M059J (cell line): ENCODE measurements around the gene OLFML3. TPM values are rescaled to one million over a fixed set of nuclear protein-coding genes. Genes with fewer than 3 reads are reported as not detected.
"Not testable (repeated sequence)": the region's sequence is repeated elsewhere in the genome, so short reads cannot be mapped to it uniquely, and the experiment has no call there.

Source experiments
- DNase-seq: peaks from one replicate; pipeline ENCODE4 v3.0.0-alpha.2; 2012; ENCODE audit warnings: low read depth
- total RNA-seq: library from RNA; depleted of rRNA; stranded (reverse); fragments of >200 nt; shearing (Covaris generic); gene quantifications from 2 replicates; pipeline ENCODE4 v1.2.3, GENCODE V29; 2014

OLFML3 gene
- total RNA-seq, 1 experiment from 2014 or later: 5.2 TPM

- not testable (repeated sequence) for DNase-seq
Measured at GRCh38 chr1:113948151-113948550, 31.1 kb upstream of the OLFML3 start.

- DNase-seq: no peak
Measured at GRCh38 chr1:113949007-113949406, 30.3 kb upstream of the OLFML3 start.

- DNase-seq: no peak
Measured at GRCh38 chr1:113950908-113951307, 28.4 kb upstream of the OLFML3 start.

GRCh38 chr1:113951719-113952118 lies 27.6 kb upstream of the OLFML3 start:
- DNase-seq: no peak

- DNase-seq: no peak
Measured at GRCh38 chr1:113957984-113958383, 21.3 kb upstream of the OLFML3 start.

GRCh38 chr1:113958691-113959090 lies 20.6 kb upstream of the OLFML3 start:
- DNase-seq: no peak

GRCh38 chr1:113963281-113963906 lies 15.9 kb upstream of the OLFML3 start:
- DNase-seq: peak; percentile 18

GRCh38 chr1:113965703-113966412 lies 13.4 kb upstream of the OLFML3 start:
- DNase-seq: no peak

GRCh38 chr1:113972954-113973353 lies 6.3 kb upstream of the OLFML3 start:
- no peak for DNase-seq

- peak; percentile 30 for DNase-seq
Measured at GRCh38 chr1:113975211-113975895, 3.9 kb upstream of the OLFML3 start.

GRCh38 chr1:113976609-113977278 lies 2.5 kb upstream of the OLFML3 start:
- DNase-seq: peak; percentile 47

GRCh38 chr1:113977906-113978305 lies 1.4 kb upstream of the OLFML3 start:
- no peak for DNase-seq

GRCh38 chr1:113980110-113980509 lies 836 bp downstream of the OLFML3 start:
- no peak for DNase-seq

- peak; percentile 72 for DNase-seq
Measured at GRCh38 chr1:113981962-113982931, 3.0 kb downstream of the OLFML3 start.

- DNase-seq: no peak
Measured at GRCh38 chr1:113982949-113983348, 3.7 kb downstream of the OLFML3 start.

- no peak for DNase-seq
Measured at GRCh38 chr1:113983391-113983790, 4.1 kb downstream of the OLFML3 start.

GRCh38 chr1:113983826-113984225 lies 4.6 kb downstream of the OLFML3 start:
- no peak for DNase-seq

GRCh38 chr1:113984710-113985109 lies 5.4 kb downstream of the OLFML3 start:
- no peak for DNase-seq

- DNase-seq: no peak
Measured at GRCh38 chr1:113986802-113987201, 7.5 kb downstream of the OLFML3 start.

- no peak for DNase-seq
Measured at GRCh38 chr1:113987259-113987658, 8.0 kb downstream of the OLFML3 start.

- no peak for DNase-seq
Measured at GRCh38 chr1:113990530-113990929, 11.3 kb downstream of the OLFML3 start.
